Choroid plexus epithelial cell (primary cell): ENCODE results near the gene MIPOL1.
A peak's percentile ranks its signal among the peaks of the same experiment; 100 is the strongest.

Source experiments
- DNase-seq: peaks from one replicate; pipeline ENCODE4 v3.0.0-alpha.2; 2010; ENCODE audit warnings: low read depth
- H3K4me3 ChIP-seq: 2 replicates; pipeline ENCODE4 v1.5.1; 2011; ENCODE audit warnings: low read depth, mild to moderate bottlenecking, control low read depth, low read length, moderate library complexity
- TF ChIP-seq, protein P1 (sequence below): conservative IDR thresholded peaks from 2 replicates; pipeline ENCODE4 v1.5.1; 2011; ENCODE audit warnings: low read depth, mild to moderate bottlenecking, control low read depth, inconsistent platforms, low read length, moderate library complexity

The MIPOL1 gene

DNA sequence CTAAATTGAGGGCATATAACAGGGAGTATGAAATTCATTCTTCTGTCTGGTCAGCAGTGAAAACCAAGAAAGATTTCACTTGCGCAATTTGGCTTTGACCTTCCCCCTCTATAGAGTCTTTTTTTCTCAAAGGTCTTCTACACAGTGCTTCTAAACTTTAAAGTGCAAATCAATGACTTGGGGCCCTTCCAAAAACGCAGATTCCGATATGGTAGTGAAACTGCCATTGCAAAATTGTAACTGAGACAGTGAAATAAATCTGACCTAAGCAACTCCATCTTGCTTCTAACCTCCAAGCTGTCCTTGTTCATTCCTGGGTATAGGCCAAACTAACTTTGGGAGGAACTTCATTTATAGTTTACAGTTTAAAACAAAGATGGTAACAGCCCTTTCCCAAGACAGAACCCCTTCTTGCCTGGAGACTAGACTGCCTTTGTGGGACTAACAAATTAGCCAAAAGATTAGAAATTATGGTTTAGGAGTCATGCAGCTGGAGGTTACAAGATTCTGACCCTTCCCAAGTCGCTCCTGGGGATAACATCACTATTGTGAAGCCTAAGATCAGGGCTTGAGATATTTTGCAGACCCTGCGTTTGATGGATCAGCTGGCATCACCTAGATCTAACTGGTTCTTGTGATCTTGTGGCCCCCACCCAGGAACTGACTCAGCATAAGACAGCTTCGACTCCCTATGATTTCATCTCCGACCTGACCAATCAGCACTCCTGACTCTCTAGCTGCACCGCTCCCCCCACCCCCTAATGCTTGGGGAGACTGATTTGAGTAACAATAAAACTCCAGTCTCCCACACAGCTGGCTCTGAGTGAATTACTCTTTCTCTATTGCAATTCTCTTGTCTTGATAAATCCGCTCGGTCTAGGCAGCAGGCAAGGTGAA lies 30.3 kb upstream of the MIPOL1 start:
- no peak for DNase-seq
- no peak overlapping the region for H3K4me3 ChIP-seq
- TF ChIP-seq, protein P1, sequence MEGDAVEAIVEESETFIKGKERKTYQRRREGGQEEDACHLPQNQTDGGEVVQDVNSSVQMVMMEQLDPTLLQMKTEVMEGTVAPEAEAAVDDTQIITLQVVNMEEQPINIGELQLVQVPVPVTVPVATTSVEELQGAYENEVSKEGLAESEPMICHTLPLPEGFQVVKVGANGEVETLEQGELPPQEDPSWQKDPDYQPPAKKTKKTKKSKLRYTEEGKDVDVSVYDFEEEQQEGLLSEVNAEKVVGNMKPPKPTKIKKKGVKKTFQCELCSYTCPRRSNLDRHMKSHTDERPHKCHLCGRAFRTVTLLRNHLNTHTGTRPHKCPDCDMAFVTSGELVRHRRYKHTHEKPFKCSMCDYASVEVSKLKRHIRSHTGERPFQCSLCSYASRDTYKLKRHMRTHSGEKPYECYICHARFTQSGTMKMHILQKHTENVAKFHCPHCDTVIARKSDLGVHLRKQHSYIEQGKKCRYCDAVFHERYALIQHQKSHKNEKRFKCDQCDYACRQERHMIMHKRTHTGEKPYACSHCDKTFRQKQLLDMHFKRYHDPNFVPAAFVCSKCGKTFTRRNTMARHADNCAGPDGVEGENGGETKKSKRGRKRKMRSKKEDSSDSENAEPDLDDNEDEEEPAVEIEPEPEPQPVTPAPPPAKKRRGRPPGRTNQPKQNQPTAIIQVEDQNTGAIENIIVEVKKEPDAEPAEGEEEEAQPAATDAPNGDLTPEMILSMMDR = no peak

GRCh38 chr14:37168721-37169120 lies 29.0 kb upstream of the MIPOL1 start:
- TF ChIP-seq, protein P1 = no peak
- DNase-seq = no peak
- no peak overlapping the region for H3K4me3 ChIP-seq

DNA sequence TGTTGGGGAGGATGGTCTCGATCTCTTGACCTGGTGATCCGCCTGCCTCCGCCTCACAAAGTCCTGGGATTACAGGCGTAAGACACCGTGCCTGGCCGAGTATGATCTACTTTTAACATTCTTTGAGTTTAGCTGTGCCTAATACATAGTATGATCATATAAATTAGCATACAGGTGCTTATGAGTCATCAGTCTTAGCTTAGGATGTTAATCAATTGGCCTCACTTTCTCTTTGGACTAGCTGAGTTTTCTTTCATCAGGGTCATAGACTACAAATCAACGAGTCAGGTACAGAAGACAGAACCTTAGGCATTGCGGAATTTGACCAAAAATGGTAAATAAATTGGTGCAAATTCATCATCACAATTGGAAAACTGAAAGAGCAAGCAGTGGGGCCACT lies 27.5 kb upstream of the MIPOL1 start:
- no peak overlapping the region for H3K4me3 ChIP-seq
- TF ChIP-seq, protein P1 = no peak
- no peak for DNase-seq

DNA sequence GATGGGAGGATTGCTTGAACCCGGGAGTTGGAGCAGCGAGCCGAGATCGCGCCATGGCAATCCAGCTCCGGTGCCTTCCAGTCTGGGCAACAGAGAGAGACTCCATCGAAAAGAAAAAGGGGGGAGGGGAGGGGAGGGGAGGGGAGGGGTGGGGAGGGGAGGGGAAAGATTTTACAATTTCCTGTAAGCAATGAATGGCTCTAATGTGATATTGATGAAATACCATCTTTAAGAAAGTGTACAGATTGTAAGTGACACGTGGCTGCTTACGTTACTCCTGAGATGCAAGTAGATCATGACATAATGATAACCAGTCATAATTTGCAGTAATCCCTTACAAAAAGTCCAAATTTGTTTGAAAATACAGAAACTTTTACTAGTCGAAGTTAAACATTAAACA lies 26.7 kb upstream of the MIPOL1 start:
- DNase-seq = no peak
- TF ChIP-seq, protein P1 = no peak
- no peak overlapping the region for H3K4me3 ChIP-seq

DNA sequence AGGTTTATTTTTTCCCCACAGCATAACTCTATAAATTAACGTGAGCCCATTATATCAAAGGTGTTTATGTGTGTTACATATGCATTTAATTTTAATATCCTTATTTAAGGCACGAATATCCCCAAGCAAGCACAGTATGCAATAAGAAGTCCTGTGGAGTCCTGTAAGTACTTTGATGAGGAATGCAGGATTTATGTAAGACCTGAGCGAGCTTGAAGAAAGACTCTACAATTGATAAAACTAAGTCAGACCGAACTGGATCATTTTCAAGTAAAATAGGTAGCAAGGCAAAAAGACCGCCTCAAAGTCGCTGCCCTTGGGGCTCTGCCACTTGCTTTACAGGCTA lies 26.1 kb upstream of the MIPOL1 start:
- TF ChIP-seq, protein P1 = no peak
- DNase-seq = no peak
- H3K4me3 ChIP-seq = peak overlapping the region; percentile 67

GRCh38 chr14:37172024-37172869 lies 25.5 kb upstream of the MIPOL1 start, which contains the start of gene SLC25A21:
SLC25A21 (minus strand) TSS chr14:37172606.
- DNase-seq = peak; percentile 81
- peak within 1 kb of the TSS; percentile 67 for H3K4me3 ChIP-seq
- TF ChIP-seq, protein P1 = peak; percentile 26
